Measurements from ENCODE around the gene C14orf180.

The C14orf180 gene

GRCh38 chr14:104563191-104563741 lies 16.3 kb upstream of the C14orf180 start:
- TF ChIP-seq CTCF (conservative IDR thresholded peaks at IDR 0.05; ENCODE audit: low read depth, low read length): no peak
- no peak overlapping the region for H3K4me3 ChIP-seq (ENCODE audit: low read depth, low read length)

DNA sequence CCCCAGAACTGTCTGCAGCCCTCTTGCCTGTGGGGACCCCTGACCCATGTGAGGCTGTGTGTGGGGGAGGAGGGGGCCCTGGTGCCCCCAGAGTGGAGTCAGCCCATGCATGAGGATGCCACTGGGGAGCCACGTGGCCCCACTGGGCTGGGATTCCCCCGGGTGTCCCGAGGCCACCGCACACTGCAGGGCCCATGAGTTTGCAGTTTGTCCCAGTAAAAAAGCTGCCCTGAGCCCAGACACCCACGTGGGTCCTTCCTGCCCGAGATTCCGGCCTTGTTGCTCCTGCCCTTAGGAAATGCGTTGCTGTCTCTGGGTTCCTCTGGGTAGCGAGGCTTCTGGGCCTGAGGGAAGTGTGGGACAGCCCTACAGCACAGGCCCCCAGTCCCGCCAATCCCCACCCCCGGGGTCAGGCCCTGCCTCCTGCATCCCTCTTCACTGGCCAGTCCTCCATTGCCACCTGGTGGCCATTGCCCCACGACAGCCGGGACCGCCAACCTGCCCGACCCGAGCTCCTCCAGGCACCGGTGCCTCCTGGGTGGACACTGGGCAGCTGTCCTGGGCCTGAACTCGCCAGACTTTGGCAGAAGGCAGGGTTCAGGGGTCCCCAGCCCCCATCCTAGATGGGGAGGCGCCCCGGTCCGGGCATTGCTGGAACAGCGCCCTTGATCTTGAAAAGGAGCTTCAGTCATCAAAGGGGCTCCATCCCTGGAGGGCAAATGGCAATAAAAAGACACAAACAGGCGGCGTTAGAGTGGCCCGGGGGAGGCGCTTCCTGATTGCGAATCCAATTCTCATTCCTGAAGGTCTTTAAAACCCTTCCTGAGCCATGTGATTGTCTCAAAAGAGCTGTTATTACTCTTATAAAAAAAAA lies 15.6 kb upstream of the C14orf180 start:
- H3K4me3 ChIP-seq (ENCODE audit: low read depth, low read length): no peak overlapping the region
- peak; percentile 90 for TF ChIP-seq CTCF (conservative IDR thresholded peaks at IDR 0.05; ENCODE audit: low read depth, low read length)
- peak; percentile 66 for DNase-seq (ENCODE audit: low read depth)

More at GRCh38 chr14:104563191-104563741, 16.3 kb upstream of the C14orf180 start:
- no peak for DNase-seq (ENCODE audit: low read depth)

DNA sequence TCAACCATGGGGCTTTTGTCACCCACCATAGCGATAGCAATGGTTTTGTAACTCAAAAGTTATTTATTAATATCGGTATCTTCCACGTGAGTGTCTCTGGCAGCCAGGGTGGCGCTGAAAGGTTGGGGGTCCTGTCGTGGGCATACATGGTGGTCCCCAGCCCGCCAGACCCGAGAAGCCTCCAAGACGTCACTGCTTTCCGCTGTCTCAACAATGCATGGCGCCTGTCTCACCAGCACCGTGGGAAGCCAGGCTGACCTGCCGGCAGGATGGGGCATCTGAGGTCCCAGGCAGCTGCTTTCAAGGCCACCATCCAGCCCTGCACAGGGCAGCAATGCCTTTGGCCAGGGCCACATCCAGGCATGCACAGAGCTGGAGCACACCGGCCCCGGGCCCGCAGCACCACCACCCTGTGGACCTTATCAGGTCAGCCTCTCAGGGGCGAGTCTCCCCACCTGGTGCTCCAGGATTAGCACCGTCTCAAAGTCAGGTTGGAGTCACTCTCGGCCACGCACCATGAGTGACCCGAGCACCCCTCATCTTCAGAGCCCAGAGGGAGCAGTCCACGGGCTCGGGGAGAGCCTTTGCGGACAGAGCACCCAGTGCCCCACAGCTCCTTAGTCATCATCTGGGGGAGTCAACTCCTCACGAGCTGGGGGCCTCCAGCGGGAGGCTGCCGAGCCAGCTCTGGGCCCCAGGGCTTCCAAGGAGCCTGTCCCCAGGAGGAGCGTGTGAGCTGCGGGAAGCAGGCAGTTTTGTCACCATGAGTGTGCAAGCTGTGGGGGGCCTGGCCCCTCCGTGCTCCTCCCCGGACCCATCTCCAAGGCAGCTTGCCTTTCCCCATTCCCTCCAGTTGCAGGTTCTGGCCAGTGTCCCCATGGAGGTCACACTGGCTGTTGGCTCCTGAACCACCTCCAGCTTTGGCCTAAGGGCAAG lies 14.6 kb upstream of the C14orf180 start:
- TF ChIP-seq CTCF (conservative IDR thresholded peaks at IDR 0.05; ENCODE audit: low read depth, low read length): no peak
- no peak overlapping the region for H3K4me3 ChIP-seq (ENCODE audit: low read depth, low read length)
- DNase-seq (ENCODE audit: low read depth): no peak

DNA sequence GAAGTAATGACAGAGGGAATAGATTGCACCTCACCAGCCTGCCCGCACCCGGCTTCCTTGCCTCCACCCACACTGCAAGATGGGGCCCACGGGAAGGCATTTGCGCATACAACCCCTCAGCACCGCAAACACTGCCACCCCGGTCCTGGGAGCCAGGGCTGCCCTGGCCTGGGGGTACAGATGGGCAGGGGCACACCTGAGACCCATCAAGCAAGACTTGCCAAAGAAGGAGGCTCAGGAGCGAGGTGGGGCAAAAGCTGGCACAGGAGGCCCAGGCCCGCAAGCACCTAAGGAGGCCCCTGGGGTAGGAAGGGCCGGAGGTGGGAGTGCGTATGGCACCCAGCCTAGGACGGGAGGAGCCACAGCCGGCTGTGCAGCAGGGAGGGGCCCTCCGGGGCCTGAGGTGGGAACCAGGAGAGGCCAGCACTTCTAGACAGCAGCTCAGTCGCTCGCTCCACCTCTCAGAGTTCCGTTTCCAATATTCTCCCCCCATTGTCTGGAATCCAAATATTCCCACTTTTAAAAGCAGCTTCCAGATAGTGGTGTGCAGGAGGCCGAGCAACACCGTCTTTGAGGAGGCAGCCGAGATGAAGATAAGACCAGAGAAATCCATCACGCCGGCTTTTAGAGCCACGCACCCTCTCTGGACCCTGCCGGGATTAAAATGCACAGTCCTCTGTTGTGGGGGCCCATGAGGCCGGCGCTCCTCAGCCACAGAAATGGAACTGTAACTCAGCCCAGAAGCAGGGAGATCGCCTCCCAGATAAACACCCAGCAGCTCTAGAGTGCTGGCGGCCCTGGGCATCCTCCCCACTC lies 12.2 kb upstream of the C14orf180 start:
- DNase-seq (ENCODE audit: low read depth): no peak
- H3K4me3 ChIP-seq (ENCODE audit: low read depth, low read length): no peak overlapping the region
- TF ChIP-seq CTCF (conservative IDR thresholded peaks at IDR 0.05; ENCODE audit: low read depth, low read length): no peak

GRCh38 chr14:104567957-104568225 lies 11.7 kb upstream of the C14orf180 start:
- H3K4me3 ChIP-seq (ENCODE audit: low read depth, low read length): no peak overlapping the region
- no peak for DNase-seq (ENCODE audit: low read depth)
- no peak for TF ChIP-seq CTCF (conservative IDR thresholded peaks at IDR 0.05; ENCODE audit: low read depth, low read length)

DNA sequence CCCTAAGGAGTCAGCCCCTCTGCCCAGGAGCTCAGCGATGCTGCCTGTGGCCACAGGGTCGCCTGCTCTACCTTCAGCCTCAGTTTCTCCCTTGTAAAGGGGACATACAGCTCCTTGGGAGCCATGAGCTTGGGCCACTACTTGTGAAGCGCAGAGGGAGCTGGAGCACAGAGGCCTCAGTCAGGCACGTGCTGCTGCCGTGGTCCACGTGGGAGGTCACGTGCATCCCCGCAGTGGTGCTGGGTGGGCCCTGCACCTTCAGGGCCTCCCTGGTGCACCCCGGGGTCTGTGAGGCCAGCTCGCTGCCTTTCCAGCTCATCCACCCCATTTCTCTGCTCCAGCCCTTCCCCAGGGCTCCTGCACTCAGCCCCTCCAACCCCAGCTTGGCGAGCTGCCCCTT lies 10.9 kb upstream of the C14orf180 start:
- no peak for TF ChIP-seq CTCF (conservative IDR thresholded peaks at IDR 0.05; ENCODE audit: low read depth, low read length)
- H3K4me3 ChIP-seq (ENCODE audit: low read depth, low read length): no peak overlapping the region
- no peak for DNase-seq (ENCODE audit: low read depth)
